Common myeloid progenitor, CD34-positive (primary cell): ENCODE results near the gene MSMB.
A peak's percentile ranks its signal among the peaks of the same experiment; 100 is the strongest.

ENCODE experiments used
- CTCF ChIA-PET: fragments of 350-600 bp; sonication (Branson Sonifier 250); formaldehyde crosslinking; loops from one replicate; lab custom pipeline; 2021; ENCODE audit warnings: antibody characterized with exemption; lab: Charles Lee
- POLR2A ChIA-PET: fragments of 350-600 bp; sonication (Branson Sonifier 250); formaldehyde crosslinking; loops from one replicate; lab custom pipeline; 2021; ENCODE audit warnings: antibody characterized with exemption; lab: Charles Lee
- DNase-seq, 3 donors: peaks; one replicate each; pipeline versions ENCODE4 v3.0.0 to v3.0.0-alpha.2; 2013
- H3K27ac ChIP-seq, 2 experiments: 1 replicate in 1 of 2; 2 replicates in 1 of 2; pipeline ENCODE4 v1.7.0; 2013; ENCODE audit warnings: inconsistent platforms in 2 of 2, low read length in 2 of 2, mild to moderate bottlenecking in 2 of 2, low read depth in 1 of 2, moderate library complexity in 1 of 2; ENCODE audit not compliant: severe bottlenecking in 2 of 2, insufficient read depth in 1 of 2, poor library complexity in 1 of 2
- H3K27me3 ChIP-seq, 5 experiments: replicated peaks in 2 of 5; 1 replicate in 3 of 5; 2 replicates in 2 of 5; pipeline versions ENCODE4 v1.6.1 to v1.7.0; 2013; ENCODE audit warnings: low read length in 4 of 5, mild to moderate bottlenecking in 2 of 5, moderate library complexity in 2 of 5, inconsistent platforms in 1 of 5; ENCODE audit not compliant: insufficient read depth in 5 of 5, control insufficient read depth in 4 of 5
- H3K36me3 ChIP-seq, 4 experiments: 1 replicate in 2 of 4; 2 replicates in 2 of 4; pipeline versions ENCODE4 v1.6.1 to v1.7.0; 2013; ENCODE audit warnings: low read length in 3 of 4, control low read depth in 1 of 4, mild to moderate bottlenecking in 1 of 4; ENCODE audit not compliant: control insufficient read depth in 4 of 4, insufficient read depth in 4 of 4
- H3K4me1 ChIP-seq, 4 experiments: 1 replicate in 3 of 4; 2 replicates in 1 of 4; pipeline versions ENCODE4 v1.6.1 to v1.7.1; 2013; ENCODE audit warnings: low read length in 3 of 4, mild to moderate bottlenecking in 3 of 4, control low read depth in 1 of 4, inconsistent platforms in 1 of 4, moderate library complexity in 1 of 4; ENCODE audit not compliant: control insufficient read depth in 4 of 4, insufficient read depth in 4 of 4; ENCODE audit errors: control extremely low read depth in 1 of 4
- H3K4me3 ChIP-seq, 7 experiments: 1 replicate in 4 of 7; 2 replicates in 3 of 7; pipeline versions ENCODE4 v1.5.1 to v1.7.0; 2013; ENCODE audit warnings: mild to moderate bottlenecking in 7 of 7, low read length in 6 of 7, moderate library complexity in 6 of 7, inconsistent platforms in 2 of 7, low read depth in 2 of 7, control low read depth in 1 of 7; ENCODE audit not compliant: insufficient read depth in 4 of 7, control insufficient read depth in 1 of 7; ENCODE audit errors: extremely low read depth in 1 of 7
- H3K9me3 ChIP-seq, 5 experiments: 1 replicate in 4 of 5; 2 replicates in 1 of 5; pipeline versions ENCODE4 v1.6.1 to v1.7.1; 2013; ENCODE audit warnings: low read length in 4 of 5, mild to moderate bottlenecking in 2 of 5, inconsistent platforms in 1 of 5, low read depth in 1 of 5, moderate library complexity in 1 of 5; ENCODE audit not compliant: control insufficient read depth in 4 of 5, insufficient read depth in 2 of 5; ENCODE audit errors: control extremely low read depth in 1 of 5
- WGBS: methylation state at CpG from one replicate; pipeline ENCODE4 v1.1.5; 2013; ENCODE audit not compliant: insufficient coverage; 5-methylcytosine and 5-hydroxymethylcytosine counted together

The MSMB gene

GRCh38 chr10:46019569-46020343 is 26.3 kb downstream of the MSMB start:
- peak in 1 of 3 donors; percentile 23 for DNase-seq
- 59% methylated on average over 5 of the region's 7 CpGs for WGBS
- CTCF ChIA-PET = interaction anchor here (1.5 to 6.8 kb wide), 4 partner anchors 9 to 208 kb away, joined by 4 to 57 read pairs (median 6); no protein-coding TSS in a partner anchor
- peaks cover 39 to 76% (median 60%) of the 10 kb centered on the region in 4 experiments for H3K4me1 ChIP-seq
- H3K36me3 ChIP-seq = peaks cover 5 to 19% (median 12%) of the 10 kb centered on the region in 4 experiments
- peak overlapping the region; percentile 84 to 92 for H3K27ac ChIP-seq
- POLR2A ChIA-PET = no interaction called here
- no peaks in the 10 kb centered on the region for H3K27me3 ChIP-seq
- no peaks in the 10 kb centered on the region for H3K9me3 ChIP-seq
- H3K4me3 ChIP-seq = peak overlapping the region in 5 of 7 experiments; percentile 13 to 53 (median 41)

DNA sequence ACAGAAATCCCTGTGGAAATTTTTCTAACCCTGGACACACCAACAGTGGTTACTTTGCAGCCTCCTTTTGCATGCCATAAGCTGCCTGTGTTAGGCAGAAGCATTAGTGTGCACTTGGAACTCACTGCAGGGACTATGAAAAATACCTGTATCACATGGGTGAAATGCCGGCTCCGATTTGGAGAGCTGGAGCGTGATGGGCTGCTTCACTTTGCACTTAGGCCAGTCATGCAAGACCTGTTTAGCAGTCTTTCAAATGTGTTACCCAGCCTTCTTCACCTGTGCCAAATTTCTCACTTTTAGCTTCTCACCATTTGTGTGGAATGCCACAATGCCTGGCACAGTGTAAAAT is 26.9 kb downstream of the MSMB start:
- no peaks in the 10 kb centered on the region for H3K9me3 ChIP-seq
- H3K27me3 ChIP-seq = no peaks in the 10 kb centered on the region
- ChIA-PET POLR2A (no interaction called here), CTCF (interaction anchor here (1.5 to 6.8 kb wide), 3 partner anchors 10 to 208 kb away, joined by 4 to 57 read pairs (median 6); no protein-coding TSS in a partner anchor)
- peak overlapping the region in 4 of 7 experiments; percentile 19 to 53 (median 45) for H3K4me3 ChIP-seq
- DNase-seq = peak in 1 of 3 donors; percentile 13
- peak overlapping the region; percentile 84 to 92 for H3K27ac ChIP-seq
- 79% methylated on average over 3 of the region's 3 CpGs for WGBS
- H3K4me1 ChIP-seq = peaks cover 36 to 71% (median 58%) of the 10 kb centered on the region in 4 experiments
- H3K36me3 ChIP-seq = peaks cover 8 to 26% (median 16%) of the 10 kb centered on the region in 4 experiments

DNA sequence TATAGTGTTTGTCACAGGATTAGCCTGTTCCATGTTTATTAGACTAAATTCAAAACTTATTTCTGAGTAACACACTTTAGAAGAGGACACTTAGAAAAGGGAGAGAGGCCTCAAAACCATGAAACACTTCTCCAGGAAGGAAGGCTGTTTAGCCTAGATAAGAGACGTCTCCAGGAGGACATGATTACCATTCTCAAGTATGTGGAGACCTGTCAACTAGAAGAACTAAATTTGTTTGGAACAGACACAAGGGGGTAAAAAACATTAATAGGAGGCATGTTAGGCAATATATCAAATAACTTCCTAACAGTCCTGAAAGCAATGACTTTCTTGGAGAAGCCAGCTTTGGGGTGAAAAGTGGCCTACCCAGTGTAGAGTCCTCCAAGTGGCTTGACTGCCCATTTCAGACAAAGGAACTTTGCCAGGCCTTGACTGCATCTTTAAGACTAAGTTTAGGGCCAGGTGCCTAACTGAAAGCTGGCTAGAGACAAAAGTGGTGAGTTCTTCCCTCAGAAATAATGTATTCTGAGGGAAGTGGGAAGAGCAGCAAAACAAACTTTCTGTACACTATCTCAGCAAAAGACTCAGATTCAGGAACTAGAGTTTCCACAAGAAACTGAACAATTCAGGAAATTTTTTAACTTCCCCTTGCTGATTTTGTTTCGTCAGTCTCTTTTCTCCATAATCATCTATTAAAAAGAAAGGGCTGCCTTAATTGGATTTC is 27.5 kb downstream of the MSMB start:
- peak overlapping the region in 5 of 7 experiments; percentile 16 to 53 (median 41) for H3K4me3 ChIP-seq
- WGBS = 20% methylated on average over 1 of the region's 2 CpGs
- peak; percentile 72 to 93 (median 83) for DNase-seq
- CTCF ChIA-PET = interaction anchor here (0.5 to 6.8 kb wide), 7 partner anchors 8 to 209 kb away, joined by 3 to 57 read pairs (median 4); no protein-coding TSS in a partner anchor
- peaks cover 8 to 26% (median 21%) of the 10 kb centered on the region in 4 experiments for H3K36me3 ChIP-seq
- no peaks in the 10 kb centered on the region for H3K27me3 ChIP-seq
- peaks cover 31 to 66% (median 54%) of the 10 kb centered on the region in 4 experiments for H3K4me1 ChIP-seq
- POLR2A ChIA-PET = interaction anchor here (1.1 kb wide), 2 partner anchors 15 to 17 kb away, joined by 3 to 5 read pairs; no protein-coding TSS in a partner anchor
- peak overlapping the region; percentile 84 to 92 for H3K27ac ChIP-seq
- H3K9me3 ChIP-seq = no peaks in the 10 kb centered on the region

DNA sequence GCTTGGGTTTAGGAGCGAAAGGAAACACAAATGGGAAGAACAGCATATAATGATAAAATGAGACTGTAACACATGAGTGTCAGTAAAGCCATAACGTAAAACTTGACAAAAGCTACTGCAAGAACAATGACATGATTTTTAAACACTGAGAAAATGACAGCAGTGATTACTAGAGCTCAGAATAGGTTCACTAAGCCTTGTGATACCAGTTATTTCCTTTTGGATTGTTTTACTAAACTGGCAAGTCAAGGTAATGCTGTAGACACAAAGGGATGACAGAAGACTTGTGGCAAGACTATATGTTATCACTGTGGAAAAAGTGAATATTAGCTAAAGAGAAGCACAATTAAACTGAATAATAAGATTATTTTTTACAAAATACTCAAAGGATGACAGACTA is 28.3 kb downstream of the MSMB start:
- no peaks in the 10 kb centered on the region for H3K9me3 ChIP-seq
- H3K27me3 ChIP-seq = no peaks in the 10 kb centered on the region
- 44% methylated on average over 2 of the region's 2 CpGs for WGBS
- peaks cover 30 to 60% (median 50%) of the 10 kb centered on the region in 4 experiments for H3K4me1 ChIP-seq
- ChIA-PET CTCF (interaction anchor here (0.7 to 6.8 kb wide), 6 partner anchors 9 to 35 kb away, joined by 3 to 57 read pairs (median 4); no protein-coding TSS in a partner anchor), POLR2A (interaction anchor here (1.1 kb wide), 2 partner anchors 14 to 16 kb away, joined by 3 to 5 read pairs; no protein-coding TSS in a partner anchor)
- H3K36me3 ChIP-seq = peaks cover 13 to 35% (median 30%) of the 10 kb centered on the region in 4 experiments
- peak overlapping the region in 3 of 7 experiments; percentile 29 to 53 (median 49) for H3K4me3 ChIP-seq
- H3K27ac ChIP-seq = peak overlapping the region; percentile 84 to 92
- DNase-seq = no peak

DNA sequence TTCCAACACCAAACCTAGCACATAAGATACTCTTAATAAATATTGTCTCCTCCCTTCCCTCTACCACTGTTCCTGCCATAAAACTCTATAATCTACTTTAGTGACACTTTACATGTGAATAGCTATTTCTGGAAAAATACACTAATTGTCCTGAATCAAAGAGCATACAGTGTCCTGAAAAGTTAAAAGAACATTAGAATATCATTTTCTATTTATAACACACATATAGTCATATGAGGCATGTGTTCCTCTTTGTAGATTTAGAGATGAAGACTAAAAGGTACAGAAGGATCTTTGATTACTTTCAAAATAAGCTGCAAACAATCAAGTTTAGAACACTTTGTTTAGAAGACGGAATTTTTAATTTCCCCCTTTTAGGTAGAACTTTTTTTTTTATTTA is 29.3 kb downstream of the MSMB start:
- no peak overlapping the region for H3K4me3 ChIP-seq
- H3K9me3 ChIP-seq = no peaks in the 10 kb centered on the region
- POLR2A ChIA-PET = no interaction called here
- CTCF ChIA-PET = interaction anchor here (1.6 to 6.8 kb wide), 4 partner anchors 9 to 15 kb away, joined by 4 to 57 read pairs (median 11); no protein-coding TSS in a partner anchor
- peaks cover 13 to 42% (median 34%) of the 10 kb centered on the region in 4 experiments for H3K36me3 ChIP-seq
- no peaks in the 10 kb centered on the region for H3K27me3 ChIP-seq
- no CpG with 5 or more reads among the region's 1 CpG for WGBS
- H3K4me1 ChIP-seq = peaks cover 29 to 51% (median 41%) of the 10 kb centered on the region in 4 experiments
- DNase-seq = no peak
- H3K27ac ChIP-seq = peak overlapping the region in 1 of 2 experiments; percentile 92

GRCh38 chr10:46016190-46016589 is 29.9 kb downstream of the MSMB start:
- POLR2A ChIA-PET = no interaction called here
- H3K4me3 ChIP-seq = no peak overlapping the region
- no peak for DNase-seq
- peaks cover 27 to 44% (median 37%) of the 10 kb centered on the region in 4 experiments for H3K4me1 ChIP-seq
- CTCF ChIA-PET = interaction anchor here (0.6 to 6.8 kb wide), 6 partner anchors 10 to 33 kb away, joined by 3 to 57 read pairs (median 3); no protein-coding TSS in a partner anchor
- H3K9me3 ChIP-seq = no peaks in the 10 kb centered on the region
- 97% methylated on average over 4 of the region's 5 CpGs for WGBS
- peaks cover 13 to 46% (median 35%) of the 10 kb centered on the region in 4 experiments for H3K36me3 ChIP-seq
- peak overlapping the region in 1 of 2 experiments; percentile 16 for H3K27ac ChIP-seq
- H3K27me3 ChIP-seq = no peaks in the 10 kb centered on the region
